Measurements from ENCODE around the gene CLIP1. TPM values are rescaled to one million over a fixed set of nuclear protein-coding genes. Genes with fewer than 3 reads are reported as not detected.

Gene CLIP1
- total and polyA plus RNA-seq, 2 of the 8 experiments (the other 6 are each of a cell fraction or from before 2014, with no cell fraction given): 19.0 to 27.6 TPM

DNA sequence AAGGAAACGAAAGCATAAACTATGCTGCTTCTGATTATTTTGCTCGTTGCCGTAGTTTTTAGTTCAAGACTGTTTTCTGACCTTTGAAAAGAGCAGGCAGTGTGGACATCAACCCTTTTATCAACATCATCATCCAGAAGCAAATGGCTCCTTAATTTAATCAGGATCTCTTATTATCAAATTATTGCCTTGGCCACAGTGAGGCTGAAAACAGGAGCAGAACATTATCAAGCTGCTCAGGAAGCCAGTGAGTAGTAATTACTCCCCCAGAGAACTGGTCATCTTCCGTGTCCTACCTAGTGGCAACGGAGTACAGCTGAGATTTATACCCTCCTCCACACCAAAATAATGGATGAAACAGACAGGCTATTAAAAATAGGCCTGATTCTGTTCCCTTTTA, 194.4 kb downstream of the CLIP1 start:
- no peak overlapping the region for H2BK5ac ChIP-seq (ENCODE audit: low read depth, low read length)
- FAIRE-seq (no peak), DNase-seq (ENCODE audit: low read depth in 1 of 2, low spot score in 2 of 2) (no peak)
- H3K4ac ChIP-seq (replicated peaks; ENCODE audit: insufficient read length, low read depth, low read length): no peak overlapping the region
- no peak overlapping the region for H4K5ac ChIP-seq (ENCODE audit: insufficient read length, low read depth, low read length)
- H2AK5ac ChIP-seq (ENCODE audit: low read depth, low read length): no peak overlapping the region
- TF ChIP-seq KDM4A (IDR thresholded peaks at IDR 0.05; ENCODE audit: low read depth, low read length, severe bottlenecking) (no peak), CHD1 (IDR thresholded peaks at IDR 0.05; ENCODE audit: low read depth, low read length) (no peak), TBP (IDR thresholded peaks at IDR 0.05; ENCODE audit: low read depth, low read length) (no peak), CBX8 (IDR thresholded peaks at IDR 0.05; ENCODE audit: borderline replicate concordance, low read depth, low read length) (no peak), HDAC6 (IDR thresholded peaks at IDR 0.05; ENCODE audit: low read depth, low read length) (no peak), POLR2AphosphoS5 (IDR thresholded peaks at IDR 0.05; ENCODE audit: low read depth, low read length) (no peak), FOSL1 (IDR thresholded peaks at IDR 0.05; ENCODE audit: insufficient read depth, low read depth, low read length) (no peak)
- no peak overlapping the region for H3K18ac ChIP-seq (ENCODE audit: extremely low read depth, low read length)
- no peak overlapping the region for H4K91ac ChIP-seq (replicated peaks; ENCODE audit: insufficient read length, low read length)
- 96% methylated on average over 5 of the region's 5 CpGs; no CpG with 5 or more reads in 1 of the 2 experiments for WGBS, 2 experiments (ENCODE audit: extremely low coverage in 1 of 2, insufficient coverage in 1 of 2, insufficient read length in 1 of 2, insufficient replicate concordance in 2 of 2, low coverage in 1 of 2, low lambda C conversion rate in 2 of 2, missing lambda C conversion rate in 1 of 2)
- H3K56ac ChIP-seq (replicated peaks; ENCODE audit: insufficient read length, low read depth, low read length): no peak overlapping the region
- H3K9me3 ChIP-seq (ENCODE audit: insufficient read depth in 2 of 2, low read depth in 1 of 2, low read length in 1 of 2): no peaks in the 10 kb centered on the region
- H3K4me2 ChIP-seq (ENCODE audit: insufficient read depth in 1 of 2, low read depth in 2 of 2, low read length in 2 of 2): no peak overlapping the region
- H3K4me1 ChIP-seq (replicated peaks in 1 of 4; ENCODE audit: control insufficient read depth in 3 of 4, insufficient read depth in 4 of 4, low read length in 3 of 4): peaks cover 3 to 13% (median 10%) of the 10 kb centered on the region in 4 experiments
- H2AFZ ChIP-seq (ENCODE audit: low read length): no peak overlapping the region
- H3K27me3 ChIP-seq (replicated peaks in 1 of 4; ENCODE audit: control insufficient read depth in 3 of 4, extremely low read depth in 1 of 4, insufficient read depth in 3 of 4, low read length in 3 of 4): no peaks in the 10 kb centered on the region; a peak in 2 of 7 replicates
- no peak overlapping the region for H3K23ac ChIP-seq (ENCODE audit: insufficient read length)
- no peak overlapping the region for H3K14ac ChIP-seq (ENCODE audit: insufficient read length)
- no peak overlapping the region for H3K4me3 ChIP-seq (ENCODE audit: extremely low read depth in 1 of 4, insufficient read depth in 2 of 4, low read depth in 3 of 4, low read length in 4 of 4)
- peaks cover 0 to 3% of the 10 kb centered on the region in 2 experiments for H4K20me1 ChIP-seq (replicated peaks in 1 of 2; ENCODE audit: control insufficient read depth in 1 of 2, insufficient read depth in 2 of 2, low read length in 2 of 2)
- H3K27ac ChIP-seq (ENCODE audit: low read depth, low read length): no peak overlapping the region
- H4K8ac ChIP-seq (ENCODE audit: extremely low read depth, insufficient read depth, low read length): no peak overlapping the region
- peaks cover 4 to 21% (median 8%) of the 10 kb centered on the region in 4 experiments; a peak in 7 of 8 replicates for H3K36me3 ChIP-seq (ENCODE audit: control insufficient read depth in 2 of 4, insufficient read depth in 4 of 4, low read length in 3 of 4)
- H2BK120ac ChIP-seq (replicated peaks; ENCODE audit: low read depth, low read length): no peak overlapping the region
- ChIA-PET POLR2A (ENCODE audit: partially characterized antibody) (interaction anchor here (0.6 to 15.7 kb wide), 4 partner anchors 8 to 20 kb away, joined by 3 to 230 read pairs (median 3); partner anchors contain the start of gene B3GNT4), CTCF (ENCODE audit: partially characterized antibody) (interaction anchor here (1.0 kb wide), 1 partner anchor 13 kb away, joined by 3 read pairs; no protein-coding TSS in a partner anchor)
- H3K9ac ChIP-seq (replicated peaks in 1 of 4; ENCODE audit: extremely low read depth in 1 of 4, low read depth in 3 of 4, low read length in 3 of 4): no peak overlapping the region
- H2BK20ac ChIP-seq (ENCODE audit: low read length): no peak overlapping the region
- H3K23me2 ChIP-seq (ENCODE audit: low read depth, low read length): peaks cover 2% of the 10 kb centered on the region; the same call in 1 of the 2 replicates
- peaks cover 6 to 24% of the 10 kb centered on the region in 2 experiments for H3K79me2 ChIP-seq (ENCODE audit: control insufficient read depth in 1 of 2, insufficient read depth in 2 of 2, low read length in 2 of 2)
- no peak overlapping the region for H2BK12ac ChIP-seq (ENCODE audit: low read depth, low read length)
- H3K79me1 ChIP-seq (ENCODE audit: low read depth, low read length): peaks cover 3% of the 10 kb centered on the region; the same call in 1 of the 2 replicates
- H2BK15ac ChIP-seq (ENCODE audit: low read length): no peak overlapping the region

All from H1 (cell line).